A549 treated with CORT108297 at 1 μM for 4 hours (cell line): Measurements from ENCODE around the gene POSTN. TPM values are rescaled to one million over a fixed set of nuclear protein-coding genes. Genes with fewer than 3 reads are reported as not detected.

ENCODE experiments used
- total RNA-seq: library from RNA; stranded (reverse); fragments of 200-300 nt; extraction: Qiagen RNA extraction; gene quantifications from 5 replicates; pipeline ENCODE4 v1.2.3, GENCODE V29; 2022

Gene POSTN, protein sequence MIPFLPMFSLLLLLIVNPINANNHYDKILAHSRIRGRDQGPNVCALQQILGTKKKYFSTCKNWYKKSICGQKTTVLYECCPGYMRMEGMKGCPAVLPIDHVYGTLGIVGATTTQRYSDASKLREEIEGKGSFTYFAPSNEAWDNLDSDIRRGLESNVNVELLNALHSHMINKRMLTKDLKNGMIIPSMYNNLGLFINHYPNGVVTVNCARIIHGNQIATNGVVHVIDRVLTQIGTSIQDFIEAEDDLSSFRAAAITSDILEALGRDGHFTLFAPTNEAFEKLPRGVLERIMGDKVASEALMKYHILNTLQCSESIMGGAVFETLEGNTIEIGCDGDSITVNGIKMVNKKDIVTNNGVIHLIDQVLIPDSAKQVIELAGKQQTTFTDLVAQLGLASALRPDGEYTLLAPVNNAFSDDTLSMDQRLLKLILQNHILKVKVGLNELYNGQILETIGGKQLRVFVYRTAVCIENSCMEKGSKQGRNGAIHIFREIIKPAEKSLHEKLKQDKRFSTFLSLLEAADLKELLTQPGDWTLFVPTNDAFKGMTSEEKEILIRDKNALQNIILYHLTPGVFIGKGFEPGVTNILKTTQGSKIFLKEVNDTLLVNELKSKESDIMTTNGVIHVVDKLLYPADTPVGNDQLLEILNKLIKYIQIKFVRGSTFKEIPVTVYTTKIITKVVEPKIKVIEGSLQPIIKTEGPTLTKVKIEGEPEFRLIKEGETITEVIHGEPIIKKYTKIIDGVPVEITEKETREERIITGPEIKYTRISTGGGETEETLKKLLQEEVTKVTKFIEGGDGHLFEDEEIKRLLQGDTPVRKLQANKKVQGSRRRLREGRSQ
- total RNA-seq, result 0.03 to 0.12 TPM (median 0.07 TPM) in 4 of 5 replicates, not detected in the other

DNA sequence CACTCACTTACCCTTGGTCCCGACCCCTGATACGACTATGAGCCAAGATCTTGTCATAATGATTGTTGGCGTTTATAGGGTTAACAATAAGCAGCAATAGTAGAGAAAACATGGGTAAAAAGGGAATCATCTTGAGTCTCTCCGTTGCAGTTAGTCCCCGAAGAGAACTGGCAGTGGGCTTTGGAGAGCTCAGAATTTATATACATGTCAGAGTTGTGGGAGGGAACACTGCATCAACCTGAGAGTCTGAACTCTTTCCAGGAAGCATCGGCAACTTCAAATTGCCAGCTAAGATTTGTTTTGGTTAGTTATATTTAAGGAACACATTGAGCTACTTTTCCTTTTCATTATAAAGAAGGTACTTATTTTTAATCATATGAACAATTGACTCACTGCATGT is at the start of gene POSTN:
POSTN (minus strand) TSS at position 172 of the 400 bp plus-strand sequence; CDS start at position 130, 42 bp downstream.

